Mucosa of descending colon (tissue), 3 donors: ENCODE results near the gene TMEM9B. TPM values are rescaled to one million over a fixed set of nuclear protein-coding genes. Genes with fewer than 3 reads are reported as not detected.

Experiments used
- ATAC-seq: fragments of 200-7000 bp; cut with Tn5 transposase; one replicate; pipeline ENCODE4 v1.9.1; 2020; ENCODE audit warnings: mild to moderate bottlenecking, moderate library complexity
- DNase-seq, 3 donors: peaks; one replicate each; pipeline ENCODE4 v3.0.0-alpha.2; 2020
- H3K36me3 ChIP-seq: fragments of 200-600 bp; one replicate; pipeline ENCODE4 v1.8.0; 2021; ENCODE audit warnings: low read depth, mild to moderate bottlenecking
- H3K4me1 ChIP-seq: fragments of 200-600 bp; one replicate; pipeline ENCODE4 v1.8.0; 2021; ENCODE audit warnings: low read depth, mild to moderate bottlenecking
- H3K4me3 ChIP-seq: fragments of 200-600 bp; one replicate; pipeline ENCODE4 v1.8.0; 2021; ENCODE audit warnings: mild to moderate bottlenecking
- H3K9me3 ChIP-seq: fragments of 200-600 bp; one replicate; pipeline ENCODE4 v1.8.0; 2021; ENCODE audit warnings: mild to moderate bottlenecking
- intact Hi-C, 2 donors: fragments of 100-400 bp; cut with DNase I in 1 of 2; cut with micrococcal nuclease in 1 of 2; formaldehyde crosslinking; loops; one replicate each; pipeline versions ENCODE4 v1.11.0 to v1.11.1; 2022; cut with DNase I, micrococcal nuclease
- total RNA-seq, 3 donors: library from RNA; stranded (reverse); fragmentation: NEBNext Ultra II Directional in 2 of 3; extraction: Animal tissue kit (Norgen Biotek cat#: 25700) in 2 of 3; gene quantifications; one replicate each; pipeline versions ENCODE4 v1.2.1 to v1.2.4, GENCODE V29; 2021 to 2023
- TF ChIP-seq, protein P1 (sequence below): fragments of 200-600 bp; IDR thresholded peaks from one replicate; pipeline ENCODE4 v1.8.0; 2022; ENCODE audit warnings: antibody characterized with exemption, mild to moderate bottlenecking
- donor health status: DM: no; HTN: no; CAD: no; lungs with moderate emphysema.
- donor health status: DM: no; HTN: no; CAD: no.
- donor health status: DM: no; HTN: yes; CAD: no.

Gene TMEM9B
- total RNA-seq, 3 donors from 2014 or later: 51.4 to 109 (median 78.4) TPM

DNA sequence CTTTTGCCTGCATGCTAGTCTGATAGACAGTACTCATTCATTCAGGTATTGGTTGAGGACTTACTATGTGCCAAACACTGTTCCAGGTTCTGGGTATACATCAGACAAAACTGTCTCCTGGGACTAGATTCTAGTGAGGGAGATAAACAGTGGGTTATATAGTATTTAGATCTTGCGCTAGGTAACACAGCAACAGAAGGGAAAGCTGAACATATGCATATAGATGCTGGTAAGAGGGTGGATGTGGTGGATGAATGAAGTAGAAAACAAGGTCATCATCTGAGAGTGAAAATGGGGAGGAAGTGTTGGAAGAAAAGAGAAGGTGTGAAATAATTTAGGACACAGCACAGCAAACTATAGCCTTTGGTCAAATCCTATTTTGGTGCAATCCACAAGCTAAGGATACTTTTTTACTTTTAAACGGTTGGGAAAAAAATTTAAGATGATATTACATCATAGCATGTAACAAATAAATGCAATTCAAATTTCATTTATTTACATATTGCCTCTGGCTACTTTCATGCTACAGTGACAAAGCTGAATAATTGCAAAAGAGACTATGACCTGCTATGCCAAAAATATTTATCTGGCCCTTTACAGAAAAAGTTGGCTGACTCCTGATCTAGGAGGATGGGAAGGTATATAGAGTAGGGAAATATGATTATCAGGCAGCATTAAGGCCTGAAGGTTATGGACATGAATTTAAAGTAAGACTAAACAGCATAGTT, 7.1 kb upstream of the TMEM9B start:
- TF ChIP-seq, protein P1, sequence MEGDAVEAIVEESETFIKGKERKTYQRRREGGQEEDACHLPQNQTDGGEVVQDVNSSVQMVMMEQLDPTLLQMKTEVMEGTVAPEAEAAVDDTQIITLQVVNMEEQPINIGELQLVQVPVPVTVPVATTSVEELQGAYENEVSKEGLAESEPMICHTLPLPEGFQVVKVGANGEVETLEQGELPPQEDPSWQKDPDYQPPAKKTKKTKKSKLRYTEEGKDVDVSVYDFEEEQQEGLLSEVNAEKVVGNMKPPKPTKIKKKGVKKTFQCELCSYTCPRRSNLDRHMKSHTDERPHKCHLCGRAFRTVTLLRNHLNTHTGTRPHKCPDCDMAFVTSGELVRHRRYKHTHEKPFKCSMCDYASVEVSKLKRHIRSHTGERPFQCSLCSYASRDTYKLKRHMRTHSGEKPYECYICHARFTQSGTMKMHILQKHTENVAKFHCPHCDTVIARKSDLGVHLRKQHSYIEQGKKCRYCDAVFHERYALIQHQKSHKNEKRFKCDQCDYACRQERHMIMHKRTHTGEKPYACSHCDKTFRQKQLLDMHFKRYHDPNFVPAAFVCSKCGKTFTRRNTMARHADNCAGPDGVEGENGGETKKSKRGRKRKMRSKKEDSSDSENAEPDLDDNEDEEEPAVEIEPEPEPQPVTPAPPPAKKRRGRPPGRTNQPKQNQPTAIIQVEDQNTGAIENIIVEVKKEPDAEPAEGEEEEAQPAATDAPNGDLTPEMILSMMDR: no peak
- H3K9me3 ChIP-seq: no peaks in the 10 kb centered on the region
- DNase-seq (no peak), ATAC-seq (no peak)
- no peaks in the 10 kb centered on the region for H3K4me1 ChIP-seq
- intact Hi-C loops: no loop called here
- no peaks in the 10 kb centered on the region for H3K36me3 ChIP-seq
- H3K4me3 ChIP-seq: no peak overlapping the region

DNA sequence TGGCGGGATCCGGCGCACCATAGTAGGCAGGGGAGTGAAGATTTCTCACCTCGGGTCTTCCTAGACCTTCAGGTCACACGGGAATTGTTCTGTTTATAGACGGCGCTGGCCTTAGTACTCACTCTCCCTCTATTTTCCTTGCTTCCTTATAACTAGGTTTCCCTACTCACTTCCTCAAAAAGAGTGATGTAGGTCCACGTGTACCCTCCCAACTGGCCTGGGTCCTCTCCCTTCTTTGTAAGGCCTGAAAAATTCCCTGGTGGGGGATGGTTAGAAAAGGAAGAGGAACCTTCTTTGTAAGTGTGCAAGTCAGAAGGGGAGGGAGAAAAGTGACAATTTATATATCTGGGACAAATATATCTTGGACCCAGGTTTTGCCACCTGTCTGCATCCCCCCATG, 2.9 kb upstream of the TMEM9B start:
- Histone ChIP-seq H3K4me1 (peaks cover 11% of the 10 kb centered on the region), H3K36me3 (no peaks in the 10 kb centered on the region), H3K4me3 (no peak overlapping the region), H3K9me3 (no peaks in the 10 kb centered on the region)
- ATAC-seq: no peak
- intact Hi-C loops: no loop called here
- no peak for DNase-seq
- TF ChIP-seq, protein P1: no peak

DNA sequence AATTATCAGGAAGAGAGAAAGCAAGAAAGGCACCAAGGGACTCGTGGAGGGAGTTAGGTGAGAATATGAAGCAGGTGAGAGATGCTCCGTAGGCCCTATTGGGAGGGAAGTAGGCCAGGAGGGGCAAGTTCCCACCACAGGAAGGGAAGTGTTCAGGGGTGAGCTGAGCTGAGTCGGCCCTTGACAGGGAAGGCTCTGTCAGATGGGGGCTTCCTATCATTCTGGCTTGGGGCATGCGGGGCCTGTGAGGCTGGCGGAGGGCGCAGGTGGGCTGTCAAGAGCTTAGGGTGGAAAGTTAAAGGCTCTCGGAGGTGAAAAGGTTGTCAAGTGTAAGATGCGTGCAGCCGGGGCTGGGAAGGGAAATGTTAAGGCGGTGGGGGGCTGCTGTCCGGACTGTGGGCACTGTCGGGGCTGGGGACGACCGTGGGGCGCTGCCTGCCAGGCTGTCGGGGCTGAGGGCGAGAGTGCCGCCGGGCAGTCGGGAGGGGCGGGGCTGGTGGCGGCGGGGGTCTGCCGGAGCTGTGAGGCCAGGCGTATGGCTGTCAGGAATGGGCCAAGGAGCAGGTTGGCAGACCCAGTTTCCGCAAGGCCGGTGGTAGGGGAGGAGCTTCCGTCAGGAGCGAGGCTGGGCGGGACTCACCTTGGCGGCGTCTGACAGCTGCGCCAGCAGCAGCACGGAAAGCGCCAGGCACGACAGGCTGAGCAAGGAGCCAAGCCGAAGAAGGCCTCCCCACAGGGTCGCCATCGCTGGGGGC, 496 bp downstream of the TMEM9B start:
- intact Hi-C loops: no loop called here
- ATAC-seq (peak; percentile 86), DNase-seq (peak; percentile 89 to 93 (median 91))
- H3K9me3 ChIP-seq: no peaks in the 10 kb centered on the region
- no peaks in the 10 kb centered on the region for H3K36me3 ChIP-seq
- peaks cover 23% of the 10 kb centered on the region for H3K4me1 ChIP-seq
- peak overlapping the region; percentile 67 for H3K4me3 ChIP-seq
- TF ChIP-seq, protein P1: no peak

DNA sequence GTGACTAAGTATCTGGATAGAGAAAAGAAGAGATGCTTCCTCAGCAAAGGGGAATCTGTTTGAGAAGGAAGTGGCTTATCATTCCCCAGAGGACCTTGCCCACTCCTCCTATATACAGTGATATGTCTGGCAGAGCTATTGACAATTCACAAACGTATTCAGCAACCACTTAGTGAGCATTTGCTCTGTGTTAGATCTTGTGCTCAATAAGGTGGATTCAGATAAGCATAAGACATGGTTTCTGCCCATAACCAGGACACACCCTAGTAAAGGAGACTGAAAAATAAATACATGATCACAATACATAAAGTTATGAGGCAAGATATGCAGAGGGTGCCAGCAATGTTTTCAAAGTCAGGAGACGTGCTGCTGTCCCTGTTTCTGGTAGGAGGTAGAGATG, 1.4 kb downstream of the TMEM9B start:
- no peaks in the 10 kb centered on the region for H3K9me3 ChIP-seq
- no peak for DNase-seq
- ATAC-seq: no peak
- H3K4me1 ChIP-seq: peaks cover 23% of the 10 kb centered on the region
- intact Hi-C loops: no loop called here
- H3K36me3 ChIP-seq: no peaks in the 10 kb centered on the region
- no peak overlapping the region for H3K4me3 ChIP-seq
- TF ChIP-seq, protein P1: no peak

DNA sequence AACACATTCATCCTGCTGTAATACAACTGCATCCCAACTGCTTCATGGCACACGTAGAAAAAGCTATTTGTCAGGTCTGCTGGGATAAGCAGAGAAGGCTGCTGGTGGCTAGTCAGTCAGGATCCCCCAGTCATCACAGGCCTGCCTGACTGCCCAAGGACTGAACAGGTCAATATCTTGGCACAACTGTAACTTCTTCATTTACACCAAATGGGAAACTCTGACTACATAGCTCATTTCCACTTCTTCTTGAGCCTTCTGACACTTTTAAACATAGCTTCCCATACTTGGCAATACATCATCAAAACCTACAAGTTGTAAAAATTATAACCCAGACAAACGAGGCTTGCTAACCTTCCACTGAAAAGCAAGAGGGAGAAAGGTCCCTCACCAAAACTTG, 2.8 kb downstream of the TMEM9B start:
- ATAC-seq (no peak), DNase-seq (no peak)
- Histone ChIP-seq H3K4me1 (peaks cover 23% of the 10 kb centered on the region), H3K9me3 (no peaks in the 10 kb centered on the region), H3K36me3 (no peaks in the 10 kb centered on the region), H3K4me3 (no peak overlapping the region)
- intact Hi-C loops: no loop called here
- TF ChIP-seq, protein P1: no peak
